Thymus (tissue), 11 donors: Measurements from ENCODE around the gene DGKE. TPM values are rescaled to one million over a fixed set of nuclear protein-coding genes. Genes with fewer than 3 reads are reported as not detected.

ENCODE experiments used
- DNase-seq, 9 donors: peaks; one replicate each; pipeline ENCODE4 v3.0.0-alpha.2; 2013; ENCODE audit warnings: low spot score in 9 of 9, low read depth in 6 of 9, missing footprints in 1 of 9
- H3K27ac ChIP-seq, 2 donors: one replicate each; pipeline ENCODE4 v1.5.1; 2013; ENCODE audit warnings: control low read depth in 1 of 2, low read depth in 1 of 2, low read length in 1 of 2, mild to moderate bottlenecking in 1 of 2, moderate library complexity in 1 of 2
- H3K27me3 ChIP-seq, 2 donors: one replicate each; pipeline ENCODE4 v1.5.1; 2013; ENCODE audit warnings: low read length in 1 of 2; ENCODE audit not compliant: control insufficient read depth in 2 of 2, insufficient read depth in 1 of 2
- H3K36me3 ChIP-seq, 2 donors: one replicate each; pipeline ENCODE4 v1.5.1; 2013; ENCODE audit warnings: low read length in 1 of 2, mild to moderate bottlenecking in 1 of 2, moderate library complexity in 1 of 2; ENCODE audit not compliant: control insufficient read depth in 2 of 2, insufficient read depth in 2 of 2
- H3K4me1 ChIP-seq, 2 donors: one replicate each; pipeline ENCODE4 v1.5.1; 2013; ENCODE audit warnings: low read length in 2 of 2; ENCODE audit not compliant: control insufficient read depth in 2 of 2, insufficient read depth in 2 of 2
- H3K4me3 ChIP-seq, 2 donors: one replicate each; pipeline ENCODE4 v1.5.1; 2013; ENCODE audit warnings: low read length in 2 of 2, control low read depth in 1 of 2, mild to moderate bottlenecking in 1 of 2
- H3K9me3 ChIP-seq, 2 donors: one replicate each; pipeline ENCODE4 v1.5.1; 2013; ENCODE audit warnings: low read length in 1 of 2, mild to moderate bottlenecking in 1 of 2; ENCODE audit not compliant: control insufficient read depth in 2 of 2, insufficient read depth in 1 of 2
- WGBS: extraction: QIAGEN DNeasy Blood & Tissue Kit; methylation state at CpG from one replicate; pipeline ENCODE4 v1.1.7; 2013; 5-methylcytosine and 5-hydroxymethylcytosine counted together
- polyA plus RNA-seq: library from polyadenylated mRNA; stranded (reverse); fragments of 200-250 nt; gene quantifications from one replicate; pipeline ENCODE4 v1.2.3, GENCODE V29; 2013
- total RNA-seq: library from RNA; stranded (reverse); fragments of 120-200 nt; gene quantifications from one replicate; pipeline ENCODE4 v1.2.4, GENCODE V29; 2013
- donor health status: healthy.

Gene DGKE
- total and polyA plus RNA-seq, 2 donors: 8.9 to 15.8 TPM

- WGBS: 94% methylated on average over 3 of the region's 3 CpGs
- H3K4me1 ChIP-seq: no peaks in the 10 kb centered on the region
- H3K27me3 ChIP-seq: no peaks in the 10 kb centered on the region
- no peaks in the 10 kb centered on the region for H3K9me3 ChIP-seq
- no peak for DNase-seq
- H3K4me3 ChIP-seq: no peak overlapping the region
- no peak overlapping the region for H3K27ac ChIP-seq
- H3K36me3 ChIP-seq: peaks cover 91 to 97% of the 10 kb centered on the region in 2 donors
These were observed 62.4 kb downstream of the DGKE start for GRCh38 chr17:56896217-56896967.

- Histone ChIP-seq H3K4me1 (no peaks in the 10 kb centered on the region), H3K27me3 (no peaks in the 10 kb centered on the region), H3K27ac (no peak overlapping the region), H3K36me3 (peaks cover 91 to 97% of the 10 kb centered on the region in 2 donors), H3K9me3 (no peaks in the 10 kb centered on the region), H3K4me3 (no peak overlapping the region)
- WGBS: 98% methylated on average over 4 of the region's 4 CpGs
- DNase-seq: no peak
These were observed 63.0 kb downstream of the DGKE start for GRCh38 chr17:56896968-56897359.

GRCh38 chr17:56897646-56898424 lies 63.9 kb downstream of the DGKE start:
- H3K36me3 ChIP-seq: peaks cover 93 to 97% of the 10 kb centered on the region in 2 donors
- H3K4me1 ChIP-seq: no peaks in the 10 kb centered on the region
- no peak for DNase-seq
- H3K27ac ChIP-seq: no peak overlapping the region
- 96% methylated on average over 14 of the region's 14 CpGs for WGBS
- H3K9me3 ChIP-seq: no peaks in the 10 kb centered on the region
- H3K4me3 ChIP-seq: no peak overlapping the region
- no peaks in the 10 kb centered on the region for H3K27me3 ChIP-seq

GRCh38 chr17:56898874-56899273 lies 64.9 kb downstream of the DGKE start:
- no peaks in the 10 kb centered on the region for H3K9me3 ChIP-seq
- no peaks in the 10 kb centered on the region for H3K4me1 ChIP-seq
- no peak overlapping the region for H3K4me3 ChIP-seq
- DNase-seq: no peak
- WGBS: 86% methylated on average over 9 of the region's 9 CpGs
- H3K27ac ChIP-seq: no peak overlapping the region
- H3K36me3 ChIP-seq: peaks cover 93 to 97% of the 10 kb centered on the region in 2 donors
- no peaks in the 10 kb centered on the region for H3K27me3 ChIP-seq

- DNase-seq: no peak
- no peaks in the 10 kb centered on the region for H3K9me3 ChIP-seq
- H3K36me3 ChIP-seq: peaks cover 94 to 100% of the 10 kb centered on the region in 2 donors
- no peak overlapping the region for H3K27ac ChIP-seq
- 98% methylated on average over 7 of the region's 7 CpGs for WGBS
- no peak overlapping the region for H3K4me3 ChIP-seq
- H3K4me1 ChIP-seq: no peaks in the 10 kb centered on the region
- no peaks in the 10 kb centered on the region for H3K27me3 ChIP-seq
These were observed 65.5 kb downstream of the DGKE start for GRCh38 chr17:56899403-56899802.

GRCh38 chr17:56902348-56902747 lies 68.4 kb downstream of the DGKE start:
- no peak overlapping the region for H3K4me3 ChIP-seq
- 96% methylated on average over 4 of the region's 4 CpGs for WGBS
- no peak for DNase-seq
- peaks cover 83 to 99% of the 10 kb centered on the region in 2 donors for H3K36me3 ChIP-seq
- H3K4me1 ChIP-seq: no peaks in the 10 kb centered on the region
- no peak overlapping the region for H3K27ac ChIP-seq
- no peaks in the 10 kb centered on the region for H3K9me3 ChIP-seq
- H3K27me3 ChIP-seq: no peaks in the 10 kb centered on the region

- Histone ChIP-seq H3K36me3 (peaks cover 78 to 99% of the 10 kb centered on the region in 2 donors), H3K27ac (no peak overlapping the region), H3K4me1 (peaks cover 0 to 2% of the 10 kb centered on the region in 2 donors), H3K9me3 (no peaks in the 10 kb centered on the region), H3K27me3 (no peaks in the 10 kb centered on the region), H3K4me3 (no peak overlapping the region)
- WGBS: 98% methylated on average over 5 of the region's 5 CpGs
- no peak for DNase-seq
These were observed 69.6 kb downstream of the DGKE start for GRCh38 chr17:56903560-56903959.

GRCh38 chr17:56908001-56908542 lies 74.1 kb downstream of the DGKE start:
- Histone ChIP-seq H3K4me3 (no peak overlapping the region), H3K27me3 (no peaks in the 10 kb centered on the region), H3K9me3 (no peaks in the 10 kb centered on the region), H3K27ac (no peak overlapping the region), H3K4me1 (peaks cover 34 to 36% of the 10 kb centered on the region in 2 donors), H3K36me3 (peaks cover 40 to 71% of the 10 kb centered on the region in 2 donors)
- 66% methylated on average over 9 of the region's 9 CpGs for WGBS
- DNase-seq: no peak
